Cardiac septum (tissue), 1 donor: Measurements from ENCODE around the gene CNDP1. TPM values are rescaled to one million over a fixed set of nuclear protein-coding genes. Genes with fewer than 3 reads are reported as not detected.
"Not testable (repeated sequence)": the region's sequence is repeated elsewhere in the genome, so short reads cannot be mapped to it uniquely, and the experiment has no call there.

Source experiments
- DNase-seq: peaks from one replicate; pipeline ENCODE4 v3.0.0-alpha.2; 2020; ENCODE audit warnings: low spot score
- intact Hi-C: fragments of 100-400 bp; cut with DNase I; formaldehyde crosslinking; loops from one replicate; pipeline ENCODE4 v1.14.0; 2022
- total RNA-seq: library from RNA; stranded (reverse); fragmentation: NEBNext Ultra II Directional; extraction: Animal tissue kit (Norgen Biotek cat#: 25700); gene quantifications from one replicate; pipeline ENCODE4 v1.2.1, GENCODE V29; 2021
- donor health status: DM: no; HTN: no; CAD: no.

The CNDP1 gene
- total RNA-seq, 1 donor from 2014 or later, result not detected

DNA sequence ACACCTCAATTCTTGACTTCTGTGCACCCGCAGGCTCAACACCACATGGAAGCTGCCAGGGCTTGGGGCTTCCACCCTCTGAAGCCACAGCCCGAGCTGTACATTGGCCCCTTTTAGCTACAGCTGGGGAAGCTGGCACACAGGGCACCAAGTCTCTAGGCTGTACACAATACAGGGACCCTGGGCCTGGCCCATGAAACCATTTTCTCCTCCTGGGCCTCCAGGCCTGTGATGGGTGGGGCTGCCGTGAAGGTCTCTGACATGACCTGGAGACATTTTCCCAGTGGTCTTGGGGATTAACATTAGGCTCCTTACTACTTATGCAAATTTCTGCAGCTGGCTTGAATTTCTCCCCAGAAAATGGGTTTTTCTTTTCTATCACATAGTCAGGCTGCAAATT, 31.7 kb downstream of the CNDP1 start:
- DNase-seq, intact Hi-C loops: not testable (repeated sequence)

DNA sequence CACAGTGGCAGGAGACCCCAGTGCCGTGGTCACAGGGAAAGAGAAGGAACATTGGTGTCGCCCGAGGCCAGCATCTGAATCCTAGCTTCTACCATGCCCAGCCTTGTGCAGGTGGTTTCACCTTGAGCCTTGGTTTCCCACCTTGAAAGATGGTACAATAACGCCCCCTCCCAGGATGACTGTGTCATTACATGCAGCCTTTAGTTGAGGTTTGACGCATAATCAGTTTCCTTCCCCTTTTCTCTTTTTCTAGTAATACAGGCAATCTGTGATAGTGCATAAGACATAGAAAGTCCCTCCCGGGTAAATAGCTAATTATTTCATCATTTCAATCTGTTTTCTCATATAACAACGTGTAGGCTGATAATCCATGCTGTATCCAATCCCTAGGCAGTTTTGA, 33.5 kb downstream of the CNDP1 start:
- no peak for DNase-seq
- intact Hi-C loops, result no loop called here

DNA sequence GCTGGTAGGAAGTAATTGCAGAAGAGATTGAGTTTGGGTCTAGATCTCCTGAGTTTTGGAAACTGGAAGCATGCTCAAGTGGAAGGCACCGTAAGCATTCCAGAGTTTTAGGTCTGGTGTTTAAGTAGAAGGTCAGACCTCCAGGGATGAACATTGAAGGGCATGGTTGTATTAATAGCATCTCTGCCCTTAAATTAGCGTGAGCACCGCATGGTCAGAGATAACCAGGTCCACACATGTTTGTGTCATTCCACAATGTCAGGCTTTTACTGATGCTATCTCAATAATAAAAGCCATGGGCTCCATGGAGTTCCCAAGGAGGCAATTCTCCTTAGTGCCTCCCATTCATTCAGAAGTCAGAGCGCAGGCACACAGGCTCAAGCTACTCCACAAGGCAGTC, 35.1 kb downstream of the CNDP1 start:
- intact Hi-C loops, result no loop called here

GRCh38 chr18:74570266-74570665, 36.0 kb downstream of the CNDP1 start:
- no peak for DNase-seq
- intact Hi-C loops, result no loop called here

More for the DNA sequence above, 35.1 kb downstream of the CNDP1 start:
- no peak for DNase-seq

- no peak for DNase-seq
- intact Hi-C loops, result no loop called here
Observed at GRCh38 chr18:74571895-74572680, 37.8 kb downstream of the CNDP1 start.

GRCh38 chr18:74573053-74573452, 38.8 kb downstream of the CNDP1 start:
- intact Hi-C loops, result no loop called here
- DNase-seq, result no peak

GRCh38 chr18:74574916-74575315, 40.6 kb downstream of the CNDP1 start:
- no peak for DNase-seq
- intact Hi-C loops, result no loop called here

DNA sequence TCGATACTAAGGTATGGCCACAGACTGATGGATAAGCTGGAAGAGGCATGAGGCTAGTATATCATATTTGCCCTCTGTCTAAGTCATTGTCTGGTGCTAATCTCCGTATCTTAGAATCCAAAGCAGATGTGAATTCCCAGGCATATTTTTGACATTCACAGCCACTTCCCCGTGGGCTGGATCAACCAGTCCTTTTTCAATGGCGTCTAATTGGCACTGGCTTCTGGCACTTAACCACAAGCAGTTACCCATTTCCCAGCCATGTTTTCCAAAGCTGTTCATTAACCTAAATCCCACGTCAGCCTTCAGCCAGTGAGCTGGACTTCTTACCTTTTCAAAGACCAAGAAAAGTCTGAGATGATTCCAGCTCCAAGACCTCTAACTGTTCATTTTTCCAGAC, 42.7 kb downstream of the CNDP1 start:
- intact Hi-C loops, result no loop called here
- DNase-seq, result no peak

- DNase-seq, result no peak
- intact Hi-C loops, result no loop called here
Observed at GRCh38 chr18:74579496-74580065, 45.3 kb downstream of the CNDP1 start.

- no peak for DNase-seq
- intact Hi-C loops, result no loop called here
Observed at GRCh38 chr18:74582642-74583041, 48.3 kb downstream of the CNDP1 start.

DNA sequence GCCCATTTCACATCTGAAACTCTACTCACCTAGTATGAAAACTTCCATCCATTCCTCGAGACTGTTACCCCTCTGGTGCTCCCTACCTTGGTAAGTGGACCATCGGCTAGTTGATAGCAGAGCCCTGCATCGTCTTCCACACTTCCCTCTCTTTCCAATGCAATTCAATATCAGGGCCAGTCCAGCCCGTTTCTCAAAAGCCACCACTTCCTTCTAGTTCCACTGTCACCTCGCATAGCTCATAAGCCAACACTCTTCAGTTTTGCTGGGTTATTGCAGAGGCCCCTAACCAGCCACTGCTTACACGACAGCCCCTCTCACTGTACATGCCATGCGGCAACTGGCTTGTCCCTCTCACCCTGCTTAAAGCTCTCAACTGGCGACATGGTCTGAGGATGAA, 53.1 kb downstream of the CNDP1 start:
- intact Hi-C loops, result no loop called here

GRCh38 chr18:74589021-74589420, 54.7 kb downstream of the CNDP1 start:
- intact Hi-C loops, result no loop called here
- DNase-seq, result no peak

More for the DNA sequence above, 53.1 kb downstream of the CNDP1 start:
- DNase-seq, result no peak

DNA sequence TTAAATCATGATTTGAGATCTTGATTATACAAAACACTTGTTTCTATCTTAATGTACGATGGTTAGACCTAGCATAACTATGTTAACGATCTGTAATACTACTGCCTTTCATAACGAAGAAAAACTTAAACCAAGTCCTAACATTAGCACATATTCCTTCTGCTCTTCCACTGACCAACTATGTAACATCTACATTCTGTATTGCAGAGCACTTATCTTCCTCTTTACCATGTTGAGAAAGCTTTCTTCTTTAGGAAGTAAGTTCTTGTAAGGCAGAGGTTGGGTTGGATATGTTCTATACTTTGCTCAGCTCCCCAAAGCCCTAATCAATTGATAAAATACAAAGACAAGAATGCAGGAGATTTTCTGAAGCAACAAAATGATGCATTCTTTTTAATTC, 55.5 kb downstream of the CNDP1 start:
- no peak for DNase-seq
- intact Hi-C loops, result no loop called here

- intact Hi-C loops, result no loop called here
- DNase-seq, result no peak
Observed at GRCh38 chr18:74590671-74591070, 56.4 kb downstream of the CNDP1 start.

DNA sequence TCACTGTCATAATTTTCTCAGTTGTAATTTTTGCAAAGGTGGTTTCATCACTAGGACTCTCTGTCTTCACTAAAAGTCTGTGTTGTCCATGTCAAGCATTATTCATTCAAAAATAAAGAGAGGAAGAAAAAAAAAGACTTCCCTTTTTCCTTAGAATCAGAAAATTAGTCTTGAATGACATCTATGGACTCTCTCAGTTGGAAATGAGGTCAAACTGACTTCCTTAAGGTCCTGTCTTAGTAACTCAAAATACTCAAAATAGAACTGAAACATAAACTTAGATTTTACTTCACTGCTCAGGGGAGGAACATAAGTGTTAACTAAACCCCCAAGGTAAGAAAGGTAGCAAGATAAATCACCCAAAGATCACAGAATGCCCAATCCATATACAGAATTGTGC, 61.1 kb downstream of the CNDP1 start:
- intact Hi-C loops, result no loop called here
- no peak for DNase-seq

- DNase-seq, result peak; percentile 87
- intact Hi-C loops, result loop anchor here (2.0 kb wide), 1 partner anchor 102 kb away; no protein-coding TSS in a partner anchor
Observed at GRCh38 chr18:74597034-74597661, 62.8 kb downstream of the CNDP1 start.

DNA sequence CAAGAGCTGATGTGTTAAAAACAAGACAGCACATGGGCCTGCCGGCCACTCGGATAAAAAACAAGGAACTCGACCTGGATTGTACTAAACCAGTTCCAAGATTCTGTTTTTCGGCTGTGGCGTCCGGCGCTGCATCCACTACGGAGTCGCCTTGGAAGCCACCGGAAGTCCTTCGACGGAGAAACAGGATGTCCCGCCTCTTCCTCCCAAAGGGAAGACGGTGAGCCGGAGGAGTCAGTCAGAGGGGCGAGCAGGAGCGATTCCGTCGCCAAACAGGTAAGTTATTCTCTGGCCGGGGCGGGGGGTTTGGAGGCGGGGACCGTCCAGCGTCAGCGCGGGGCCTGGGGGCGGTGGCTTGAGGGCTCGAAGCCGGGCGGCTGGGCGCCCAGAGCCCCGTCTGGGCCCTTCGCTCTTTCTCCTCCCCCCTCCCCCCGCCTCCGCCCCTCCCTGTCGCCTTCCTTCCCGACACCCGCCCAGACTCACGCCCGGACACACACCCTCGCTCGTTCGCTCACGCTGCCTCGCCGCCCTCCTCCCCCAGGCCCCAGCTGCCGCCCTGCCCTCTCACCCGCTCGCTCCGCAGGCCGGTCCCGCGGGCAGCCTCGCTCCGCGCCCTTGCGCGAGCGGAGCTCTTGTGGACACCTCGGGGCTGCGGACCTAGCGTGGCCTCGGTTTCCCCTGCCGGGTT, 63.5 kb downstream of the CNDP1 start, which contains the start of gene ZNF407:
Gene ZNF407, plus strand, starts transcription at position 209 of the 688 bp plus-strand sequence. CDS start 33,150 bp downstream, outside the sequence.
- DNase-seq, result peak; percentile 93
- intact Hi-C loops, result loop anchor here (2.0 kb wide), 1 partner anchor 103 kb away; no protein-coding TSS in a partner anchor

DNA sequence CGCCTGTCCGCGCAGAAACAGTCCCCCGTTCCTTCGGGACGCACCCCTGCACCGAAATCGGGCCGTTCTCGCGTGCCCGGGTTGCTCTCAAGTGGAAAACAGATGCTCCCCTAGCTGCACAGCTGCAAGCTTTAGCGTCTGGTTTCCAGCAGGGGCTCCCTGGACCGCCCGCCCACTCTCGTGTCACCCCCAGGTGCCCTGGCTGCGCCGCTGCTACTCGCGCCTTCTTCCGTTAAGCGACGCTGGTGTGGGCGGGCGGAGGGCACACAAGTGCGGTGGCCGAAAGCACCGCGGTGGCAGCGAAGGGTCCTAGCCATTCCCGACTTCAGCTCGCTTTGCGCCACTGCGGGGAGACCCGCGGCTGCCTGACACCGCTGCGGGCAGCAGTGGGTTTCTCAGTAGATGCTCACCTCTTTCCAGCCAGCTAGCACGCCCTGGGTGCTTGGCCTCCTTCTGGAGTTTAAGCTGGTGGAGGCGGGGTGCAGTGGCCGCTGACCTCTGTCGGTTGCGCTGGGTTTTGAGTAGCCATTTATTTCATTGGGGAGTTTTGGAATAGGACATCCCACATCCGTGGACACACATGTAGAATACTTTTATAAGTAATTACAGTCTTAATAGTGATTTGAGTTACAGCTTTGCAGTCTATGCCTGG, 64.2 kb downstream of the CNDP1 start:
- DNase-seq, result peak; percentile 81
- intact Hi-C loops, result no loop called here

DNA sequence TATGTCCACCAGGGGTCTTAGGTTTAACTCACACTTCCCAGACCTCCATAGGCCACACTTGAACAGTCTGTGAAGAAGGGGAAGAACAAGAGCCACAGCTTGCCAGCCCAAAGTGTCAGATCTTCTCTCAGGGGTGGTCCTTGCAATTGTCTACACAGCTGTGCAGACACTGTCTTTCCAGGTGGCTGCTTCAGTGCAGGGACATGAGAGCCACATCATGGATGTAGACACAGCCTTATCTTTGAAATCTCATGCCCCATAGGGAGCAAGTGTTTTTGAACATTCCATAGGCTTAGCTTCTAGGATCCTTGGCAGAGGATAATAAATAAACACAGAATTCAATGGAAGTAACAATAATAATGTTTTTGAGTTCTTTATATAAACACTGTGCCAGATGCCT, 70.1 kb downstream of the CNDP1 start:
- no peak for DNase-seq

GRCh38 chr18:74604774-74605173, 70.5 kb downstream of the CNDP1 start:
- intact Hi-C loops, result no loop called here
- DNase-seq, result no peak

More for the DNA sequence above, 70.1 kb downstream of the CNDP1 start:
- intact Hi-C loops, result no loop called here
